Endothelial cell (in vitro differentiated cells): ENCODE measurements around the gene SIRT7. TPM values are rescaled to one million over a fixed set of nuclear protein-coding genes. Genes with fewer than 3 reads are reported as not detected.

ENCODE experiments used
- DNase-seq: peaks from one replicate; pipeline ENCODE4 v3.0.0; 2021; ENCODE audit warnings: low spot score
- H3K27ac Mint-ChIP-seq: one replicate; pipeline ENCODE4 v1.8.0; 2021; ENCODE audit warnings: mixed read lengths, inconsistent platforms; ENCODE audit not compliant: unreplicated experiment
- H3K27me3 Mint-ChIP-seq: one replicate; pipeline ENCODE4 v1.8.0; 2021; ENCODE audit warnings: mild to moderate bottlenecking, moderate library complexity, mixed read lengths, inconsistent platforms; ENCODE audit not compliant: unreplicated experiment
- H3K36me3 Mint-ChIP-seq: one replicate; pipeline ENCODE4 v1.8.0; 2021; ENCODE audit warnings: mild to moderate bottlenecking, low read depth, mixed read lengths, inconsistent platforms; ENCODE audit not compliant: unreplicated experiment
- H3K4me1 Mint-ChIP-seq: one replicate; pipeline ENCODE4 v1.8.0; 2021; ENCODE audit warnings: mild to moderate bottlenecking, mixed read lengths, inconsistent platforms; ENCODE audit not compliant: unreplicated experiment
- H3K4me3 Mint-ChIP-seq: one replicate; pipeline ENCODE4 v1.8.0; 2021; ENCODE audit warnings: mild to moderate bottlenecking, mixed read lengths, inconsistent platforms; ENCODE audit not compliant: unreplicated experiment
- H3K9me3 Mint-ChIP-seq: one replicate; pipeline ENCODE4 v1.8.0; 2021; ENCODE audit warnings: mixed read lengths, inconsistent platforms; ENCODE audit not compliant: unreplicated experiment
- total RNA-seq: library from RNA; stranded (reverse); fragmentation: NEBNext Ultra II Directional; extraction: Animal tissue kit (Norgen Biotek cat#: 25700); gene quantifications from one replicate; pipeline ENCODE4 v1.2.1, GENCODE V29; 2021; ENCODE audit not compliant: unreplicated experiment
- TF ChIP-seq, protein P1 (sequence below): fragments of 200-600 bp; sonication (generic); IDR thresholded peaks from one replicate; pipeline ENCODE4 v1.5.0; 2021; ENCODE audit warnings: antibody characterized with exemption; ENCODE audit not compliant: unreplicated experiment

Gene SIRT7
- total RNA-seq, 1 donor from 2014 or later = 14.4 TPM

DNA sequence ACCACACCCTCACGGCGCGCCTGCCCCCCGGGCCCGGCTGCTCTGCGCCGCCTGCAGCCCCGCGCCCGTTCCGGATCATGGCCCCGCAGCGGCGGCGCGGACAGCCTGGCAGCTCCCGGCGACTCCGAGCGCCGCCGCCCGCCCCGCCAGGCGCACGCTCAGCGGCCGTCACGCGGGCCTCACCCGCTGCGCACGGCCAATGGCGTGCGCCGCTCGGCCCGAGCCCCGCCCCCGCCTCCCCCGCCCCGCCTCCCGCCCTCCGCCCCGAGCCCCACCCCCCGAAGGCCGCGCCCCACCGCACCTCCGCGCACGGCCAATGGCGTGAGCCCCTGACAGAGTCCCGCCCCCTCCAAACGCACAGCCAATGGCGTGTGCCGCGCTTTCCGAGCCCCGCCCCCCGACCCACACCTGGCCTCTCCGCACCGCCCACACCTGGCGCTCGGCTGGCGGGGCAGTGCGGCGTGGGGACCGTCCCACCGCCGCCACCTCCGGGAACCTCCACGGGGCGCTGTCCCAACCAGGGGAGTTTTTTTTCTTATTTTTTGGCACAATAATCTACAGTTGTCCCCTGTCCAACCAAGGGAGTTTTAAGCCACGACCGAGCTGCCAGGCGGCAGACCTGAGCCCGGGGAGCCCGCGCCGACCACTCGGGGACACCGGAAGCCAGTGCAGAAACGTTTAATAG, 6.6 kb downstream of the SIRT7 start, which contains the start of gene PCYT2:
PCYT2 (minus strand) TSS at position 123 of the 685 bp plus-strand sequence; CDS start at position 79, 44 bp downstream.
- no peak within 1 kb of the TSS for H3K27ac Mint-ChIP-seq
- peak within 1 kb of the TSS; percentile 92 for H3K4me3 Mint-ChIP-seq
- peaks cover 16% of the 10 kb centered on the region for H3K36me3 Mint-ChIP-seq
- peak; percentile 87 for DNase-seq
- no peaks in the 10 kb centered on the region for H3K9me3 Mint-ChIP-seq
- no peaks in the 10 kb centered on the region for H3K4me1 Mint-ChIP-seq
- TF ChIP-seq, protein P1, sequence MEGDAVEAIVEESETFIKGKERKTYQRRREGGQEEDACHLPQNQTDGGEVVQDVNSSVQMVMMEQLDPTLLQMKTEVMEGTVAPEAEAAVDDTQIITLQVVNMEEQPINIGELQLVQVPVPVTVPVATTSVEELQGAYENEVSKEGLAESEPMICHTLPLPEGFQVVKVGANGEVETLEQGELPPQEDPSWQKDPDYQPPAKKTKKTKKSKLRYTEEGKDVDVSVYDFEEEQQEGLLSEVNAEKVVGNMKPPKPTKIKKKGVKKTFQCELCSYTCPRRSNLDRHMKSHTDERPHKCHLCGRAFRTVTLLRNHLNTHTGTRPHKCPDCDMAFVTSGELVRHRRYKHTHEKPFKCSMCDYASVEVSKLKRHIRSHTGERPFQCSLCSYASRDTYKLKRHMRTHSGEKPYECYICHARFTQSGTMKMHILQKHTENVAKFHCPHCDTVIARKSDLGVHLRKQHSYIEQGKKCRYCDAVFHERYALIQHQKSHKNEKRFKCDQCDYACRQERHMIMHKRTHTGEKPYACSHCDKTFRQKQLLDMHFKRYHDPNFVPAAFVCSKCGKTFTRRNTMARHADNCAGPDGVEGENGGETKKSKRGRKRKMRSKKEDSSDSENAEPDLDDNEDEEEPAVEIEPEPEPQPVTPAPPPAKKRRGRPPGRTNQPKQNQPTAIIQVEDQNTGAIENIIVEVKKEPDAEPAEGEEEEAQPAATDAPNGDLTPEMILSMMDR = no peak
- H3K27me3 Mint-ChIP-seq = peaks cover 19% of the 10 kb centered on the region

DNA sequence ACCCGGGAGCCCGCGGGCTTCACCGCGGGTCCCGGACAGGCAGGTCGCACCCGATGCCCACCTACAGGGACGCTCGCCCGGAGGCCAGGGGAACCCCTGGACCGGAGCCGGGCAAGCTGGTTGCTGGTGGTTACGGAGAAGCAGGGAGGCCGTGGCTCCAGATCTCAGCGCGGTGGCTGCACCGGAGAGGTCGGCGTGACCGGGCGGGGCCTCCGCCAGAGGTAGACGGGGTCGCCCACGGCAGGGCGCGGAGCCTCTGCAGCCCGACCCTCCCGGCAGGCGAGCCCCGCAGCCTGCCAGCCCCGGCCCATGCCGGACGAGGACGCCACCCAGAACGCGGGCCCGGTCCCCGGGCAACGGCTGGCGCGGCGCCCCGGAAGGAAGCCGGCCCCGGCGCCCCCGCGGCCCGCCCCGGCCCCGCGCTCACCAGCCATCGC, 7.1 kb downstream of the SIRT7 start:
- Mint-ChIP-seq H3K36me3 (peaks cover 11% of the 10 kb centered on the region), H3K27me3 (peaks cover 17% of the 10 kb centered on the region), H3K4me1 (no peaks in the 10 kb centered on the region), H3K27ac (no peak overlapping the region), H3K4me3 (peak overlapping the region; percentile 92), H3K9me3 (no peaks in the 10 kb centered on the region)
- TF ChIP-seq, protein P1 = no peak
- no peak for DNase-seq

DNA sequence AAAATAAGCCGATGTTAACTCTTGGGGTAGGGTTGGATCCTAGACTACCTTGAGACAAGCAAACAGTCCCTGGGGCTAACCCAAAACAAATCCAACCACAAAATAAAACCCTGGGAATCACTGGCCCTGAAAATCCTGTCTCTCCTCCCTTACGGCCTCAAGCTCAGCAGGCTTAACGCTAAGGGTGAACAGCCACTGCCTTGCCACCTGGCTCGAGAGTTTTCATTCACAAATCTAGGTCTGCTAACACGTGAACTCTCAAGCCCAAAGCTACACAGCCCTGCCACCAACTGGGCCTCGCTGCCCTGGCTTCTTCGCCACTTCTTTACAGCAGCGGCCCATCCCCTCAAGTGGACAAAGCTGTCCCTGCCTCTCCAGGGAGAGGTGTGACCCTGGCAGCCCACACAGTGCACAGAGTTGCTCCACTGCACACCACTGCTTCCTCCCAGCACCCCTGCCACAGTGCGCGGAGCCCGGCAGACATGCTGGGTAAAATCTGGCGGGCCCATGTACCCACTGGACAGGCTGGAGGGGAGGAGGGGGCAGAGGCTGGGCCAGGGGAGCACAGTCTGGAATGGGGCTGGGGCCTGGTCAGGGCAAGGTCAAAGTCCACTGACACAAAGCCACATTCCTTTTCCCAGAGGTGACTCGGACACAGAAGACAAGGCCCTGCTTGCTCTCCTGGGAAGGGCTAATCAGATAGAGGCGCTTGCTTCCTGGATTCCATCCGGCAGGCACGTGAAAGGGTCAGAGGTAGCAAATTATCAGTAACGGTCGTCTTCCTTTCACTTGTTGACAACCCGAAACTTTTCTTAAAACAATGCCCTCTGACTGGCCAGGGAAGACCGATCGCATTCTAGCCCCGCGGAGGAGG, 7.8 kb downstream of the SIRT7 start:
- H3K27me3 Mint-ChIP-seq = peaks cover 15% of the 10 kb centered on the region
- no peaks in the 10 kb centered on the region for H3K4me1 Mint-ChIP-seq
- H3K4me3 Mint-ChIP-seq = peak overlapping the region; percentile 92
- H3K9me3 Mint-ChIP-seq = no peaks in the 10 kb centered on the region
- H3K27ac Mint-ChIP-seq = no peak overlapping the region
- TF ChIP-seq, protein P1 = no peak
- no peak for DNase-seq
- peaks cover 8% of the 10 kb centered on the region for H3K36me3 Mint-ChIP-seq

DNA sequence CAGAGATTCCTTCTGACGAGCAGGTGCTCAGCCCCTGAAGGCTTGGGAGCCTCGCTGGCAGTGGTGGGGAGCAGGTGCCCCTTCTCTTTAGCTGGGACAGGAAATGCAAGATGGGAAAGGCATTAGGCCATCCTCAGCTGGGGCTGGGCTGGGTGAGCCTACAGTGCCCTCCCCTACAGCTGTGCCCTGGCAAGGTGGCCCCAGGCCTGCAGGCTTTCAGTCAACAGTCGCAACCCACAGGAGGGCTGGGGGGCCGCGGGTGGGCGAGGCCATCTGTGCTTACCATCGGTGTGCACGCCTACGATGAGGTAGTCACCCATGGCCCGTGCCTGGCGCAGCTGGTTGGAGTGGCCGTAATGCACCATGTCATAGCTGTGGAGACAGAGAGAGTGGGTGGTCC, 8.7 kb downstream of the SIRT7 start:
- Mint-ChIP-seq H3K9me3 (no peaks in the 10 kb centered on the region), H3K36me3 (peaks cover 8% of the 10 kb centered on the region), H3K4me1 (no peaks in the 10 kb centered on the region), H3K4me3 (peak overlapping the region; percentile 21), H3K27ac (no peak overlapping the region), H3K27me3 (peaks cover 15% of the 10 kb centered on the region)
- TF ChIP-seq, protein P1 = no peak
- DNase-seq = no peak

DNA sequence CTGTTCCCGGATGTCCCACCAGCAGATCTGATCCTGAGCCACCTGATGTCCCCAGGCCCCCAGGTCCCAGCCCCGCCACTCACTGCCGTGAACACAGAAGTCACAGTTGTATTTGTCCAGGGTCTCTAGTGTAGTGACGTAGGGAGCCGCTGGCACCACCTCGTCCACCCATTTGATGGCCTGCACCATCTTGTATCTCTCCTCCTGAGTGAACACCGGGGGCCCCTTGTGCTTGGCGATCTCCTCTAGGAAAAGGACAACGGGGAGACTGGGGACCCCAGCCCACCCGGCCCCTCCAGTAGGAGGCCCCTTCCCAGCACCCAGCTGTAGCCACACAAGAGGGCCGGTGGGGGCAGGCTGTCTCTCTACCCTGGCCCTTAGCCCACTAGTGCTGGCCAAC, 9.2 kb downstream of the SIRT7 start:
- peaks cover 15% of the 10 kb centered on the region for H3K27me3 Mint-ChIP-seq
- DNase-seq = no peak
- no peak overlapping the region for H3K27ac Mint-ChIP-seq
- no peaks in the 10 kb centered on the region for H3K9me3 Mint-ChIP-seq
- no peak overlapping the region for H3K4me3 Mint-ChIP-seq
- TF ChIP-seq, protein P1 = no peak
- peaks cover 8% of the 10 kb centered on the region for H3K36me3 Mint-ChIP-seq
- no peaks in the 10 kb centered on the region for H3K4me1 Mint-ChIP-seq
